H1 (cell line): ENCODE results near the gene TIMELESS. TPM values are rescaled to one million over a fixed set of nuclear protein-coding genes. Genes with fewer than 3 reads are reported as not detected.

Experiments used
- CTCF ChIA-PET: fragments of 300-600 bp; sonication (Branson Sonifier 250); formaldehyde crosslinking; loops from one replicate; lab custom pipeline; 2021; ENCODE audit not compliant: partially characterized antibody; lab: Charles Lee
- POLR2A ChIA-PET: fragments of 300-600 bp; sonication (Branson Sonifier 250); formaldehyde crosslinking; loops from one replicate; lab custom pipeline; 2021; ENCODE audit warnings: inconsistent platforms; ENCODE audit not compliant: partially characterized antibody; lab: Charles Lee
- DNase-seq, 2 experiments: peaks; one replicate each; pipeline versions ENCODE4 v3.0.0 to v3.0.0-alpha.2; 2010 to 2022; ENCODE audit warnings: low spot score in 2 of 2, low read depth in 1 of 2, mixed read lengths in 1 of 2
- FAIRE-seq: peaks from 2 replicates; lab custom pipeline; 2011; peaks lifted over from hg19 to GRCh38; lab: Jason Lieb, UNC
- H2AFZ ChIP-seq: 2 replicates; pipeline ENCODE4 v1.8.1; 2012; ENCODE audit warnings: low read length, inconsistent platforms
- H2AK5ac ChIP-seq: 2 replicates; pipeline ENCODE4 v1.6.1; 2013; ENCODE audit warnings: low read depth, low read length
- H2BK120ac ChIP-seq: replicated peaks from 2 replicates; pipeline ENCODE3; 2013; ENCODE audit warnings: low read depth, low read length, inconsistent platforms
- H2BK12ac ChIP-seq: 2 replicates; pipeline ENCODE4 v1.6.1; 2013; ENCODE audit warnings: low read depth, low read length
- H2BK15ac ChIP-seq: 2 replicates; pipeline ENCODE4 v1.6.1; 2013; ENCODE audit warnings: low read length
- H2BK20ac ChIP-seq: 2 replicates; pipeline ENCODE4 v1.6.1; 2013; ENCODE audit warnings: low read length
- H2BK5ac ChIP-seq: 2 replicates; pipeline ENCODE4 v1.6.1; 2013; ENCODE audit warnings: low read depth, low read length
- H3K14ac ChIP-seq: 2 replicates; pipeline ENCODE4 v1.6.1; 2013; ENCODE audit warnings: inconsistent platforms; ENCODE audit not compliant: insufficient read length
- H3K18ac ChIP-seq: 2 replicates; pipeline ENCODE4 v1.6.1; 2013; ENCODE audit warnings: low read length; ENCODE audit errors: extremely low read depth
- H3K23ac ChIP-seq: 2 replicates; pipeline ENCODE4 v1.6.1; 2013; ENCODE audit warnings: inconsistent platforms; ENCODE audit not compliant: insufficient read length
- H3K23me2 ChIP-seq: 2 replicates; pipeline ENCODE4 v1.6.1; 2013; ENCODE audit warnings: low read depth, low read length
- H3K27ac ChIP-seq: 2 replicates; pipeline ENCODE4 v1.6.1; 2011; ENCODE audit warnings: low read depth, low read length, inconsistent platforms
- H3K27me3 ChIP-seq, 4 experiments: replicated peaks in 1 of 4; 1 replicate in 1 of 4; 2 replicates in 3 of 4; pipeline versions ENCODE4 v1.6.1 to v1.8.1; 2011 to 2013; ENCODE audit warnings: low read length in 3 of 4, mild to moderate bottlenecking in 3 of 4, inconsistent platforms in 2 of 4, mixed read lengths in 2 of 4, moderate library complexity in 1 of 4; ENCODE audit not compliant: control insufficient read depth in 3 of 4, insufficient read depth in 3 of 4; ENCODE audit errors: extremely low read depth in 1 of 4
- H3K36me3 ChIP-seq, 4 experiments: 2 replicates each; pipeline versions ENCODE4 v1.6.1 to v1.8.1; 2011 to 2013; ENCODE audit warnings: mild to moderate bottlenecking in 4 of 4, low read length in 3 of 4, moderate library complexity in 2 of 4, control low read depth in 1 of 4, inconsistent platforms in 1 of 4; ENCODE audit not compliant: insufficient read depth in 4 of 4, control insufficient read depth in 2 of 4
- H3K4ac ChIP-seq: replicated peaks from 2 replicates; pipeline ENCODE3; 2013; ENCODE audit warnings: low read length, low read depth, mixed read lengths, inconsistent platforms; ENCODE audit not compliant: insufficient read length
- H3K4me1 ChIP-seq, 4 experiments: replicated peaks in 1 of 4; 1 replicate in 1 of 4; 2 replicates in 3 of 4; pipeline versions ENCODE4 v1.6.1 to v1.8.1; 2011 to 2013; ENCODE audit warnings: low read length in 3 of 4, inconsistent platforms in 2 of 4, mixed read lengths in 1 of 4; ENCODE audit not compliant: insufficient read depth in 4 of 4, control insufficient read depth in 3 of 4
- H3K4me2 ChIP-seq, 2 experiments: 2 replicates each; pipeline versions ENCODE4 v1.6.1 to v1.8.1; 2011 to 2013; ENCODE audit warnings: low read depth in 2 of 2, low read length in 2 of 2, control low read depth in 1 of 2, inconsistent platforms in 1 of 2, mild to moderate bottlenecking in 1 of 2; ENCODE audit not compliant: insufficient read depth in 1 of 2
- H3K4me3 ChIP-seq, 4 experiments: fragments of 200-600, 300-600 bp in 1 of 4; sonication (generic), shearing (Covaris generic), sonication (Bioruptor Twin) in 1 of 4; 2 replicates each; pipeline versions ENCODE4 v1.5.1 to v1.8.1; 2011 to 2016; ENCODE audit warnings: low read length in 4 of 4, low read depth in 3 of 4, control low read depth in 2 of 4, inconsistent platforms in 2 of 4, mild to moderate bottlenecking in 2 of 4, mixed read lengths in 1 of 4, moderate library complexity in 1 of 4; ENCODE audit not compliant: insufficient read depth in 2 of 4; ENCODE audit errors: extremely low read depth in 1 of 4
- H3K56ac ChIP-seq: replicated peaks from 2 replicates; pipeline ENCODE3; 2013; ENCODE audit warnings: low read depth, mild to moderate bottlenecking, mixed read lengths, low read length, inconsistent platforms; ENCODE audit not compliant: insufficient read length
- H3K79me1 ChIP-seq: 2 replicates; pipeline ENCODE4 v1.6.1; 2013; ENCODE audit warnings: low read depth, low read length, control low read depth
- H3K79me2 ChIP-seq, 2 experiments: 2 replicates each; pipeline versions ENCODE4 v1.6.1 to v1.8.1; 2012 to 2013; ENCODE audit warnings: low read length in 2 of 2, mild to moderate bottlenecking in 2 of 2, inconsistent platforms in 1 of 2; ENCODE audit not compliant: insufficient read depth in 2 of 2, control insufficient read depth in 1 of 2
- H3K9ac ChIP-seq, 4 experiments: replicated peaks in 1 of 4; 1 replicate in 1 of 4; 2 replicates in 3 of 4; pipeline versions ENCODE4 v1.6.1 to v1.8.1; 2011 to 2013; ENCODE audit warnings: low read depth in 3 of 4, low read length in 3 of 4, control low read depth in 2 of 4, mild to moderate bottlenecking in 2 of 4, moderate library complexity in 2 of 4, inconsistent platforms in 1 of 4; ENCODE audit errors: extremely low read depth in 1 of 4
- H3K9me3 ChIP-seq, 2 experiments: 2 replicates each; pipeline versions ENCODE4 v1.6.1 to v1.8.1; 2012 to 2013; ENCODE audit warnings: mild to moderate bottlenecking in 2 of 2, moderate library complexity in 2 of 2, control low read depth in 1 of 2, inconsistent platforms in 1 of 2, low read depth in 1 of 2, low read length in 1 of 2, mixed read lengths in 1 of 2; ENCODE audit not compliant: insufficient read depth in 2 of 2
- H4K20me1 ChIP-seq, 2 experiments: replicated peaks in 1 of 2; 2 replicates each; pipeline versions ENCODE3 to v1.8.1; 2011 to 2013; ENCODE audit warnings: inconsistent platforms in 2 of 2, low read length in 2 of 2, mild to moderate bottlenecking in 1 of 2; ENCODE audit not compliant: insufficient read depth in 2 of 2, control insufficient read depth in 1 of 2
- H4K5ac ChIP-seq: 2 replicates; pipeline ENCODE4 v1.6.1; 2013; ENCODE audit warnings: low read length, low read depth, mixed read lengths, inconsistent platforms; ENCODE audit not compliant: insufficient read length
- H4K8ac ChIP-seq: 2 replicates; pipeline ENCODE4 v1.8.0; 2013; ENCODE audit warnings: mild to moderate bottlenecking, moderate library complexity, low read length, inconsistent platforms; ENCODE audit not compliant: insufficient read depth; ENCODE audit errors: extremely low read depth
- H4K91ac ChIP-seq: replicated peaks from 2 replicates; pipeline ENCODE3; 2013; ENCODE audit warnings: low read length, mixed read lengths, inconsistent platforms; ENCODE audit not compliant: insufficient read length
- BCL11A ChIP-seq, 2 experiments: IDR thresholded peaks; one replicate each; pipeline ENCODE4 v1.6.1; 2011; ENCODE audit warnings: low read depth in 2 of 2, low read length in 2 of 2, mild to moderate bottlenecking in 2 of 2
- CEBPB ChIP-seq: IDR thresholded peaks from 2 replicates; pipeline ENCODE4 v1.6.1; 2012; ENCODE audit warnings: low read depth, low read length
- FOSL1 ChIP-seq: IDR thresholded peaks from 2 replicates; pipeline ENCODE4 v1.6.1; 2011; ENCODE audit warnings: mild to moderate bottlenecking, low read depth, low read length, moderate library complexity; ENCODE audit not compliant: insufficient read depth
- WGBS, 2 experiments: shearing (Covaris generic) in 1 of 2; methylation state at CpG; one replicate each; pipeline versions ENCODE4 v1.1.6 to v1.1.7; 2013 to 2015; ENCODE audit warnings: low lambda C conversion rate in 2 of 2, mixed read lengths in 2 of 2, inconsistent platforms in 1 of 2, low coverage in 1 of 2, missing lambda C conversion rate in 1 of 2; ENCODE audit not compliant: insufficient replicate concordance in 2 of 2, insufficient coverage in 1 of 2, insufficient read length in 1 of 2; ENCODE audit errors: extremely low coverage in 1 of 2, missing lambda C conversion rate in 1 of 2; 5-methylcytosine and 5-hydroxymethylcytosine counted together
- polyA plus RNA-seq, 7 experiments: library from polyadenylated mRNA; depleted of rRNA in 3 of 7; stranded (reverse) in 5 of 7; unstranded in 2 of 7; fragments of >200 nt in 5 of 7; fragments of 200-250 nt in 2 of 7; gene quantifications; 1 replicate in 5 of 7; 2 replicates in 1 of 7; 4 replicates in 1 of 7; pipeline versions ENCODE4 v1.2.1 to v1.2.3, GENCODE V29; 2011 to 2013; ENCODE audit warnings: missing spikeins in 2 of 7, mixed read lengths in 2 of 7
- total RNA-seq: library from RNA; stranded (reverse); fragmentation: NEBNext Ultra II Directional; extraction: Animal tissue kit (Norgen Biotek cat#: 25700); gene quantifications from 2 replicates; pipeline ENCODE4 v1.2.1, GENCODE V29; 2021

The TIMELESS gene
- total and polyA plus RNA-seq, 2 of the 8 experiments (the other 6 are each of a cell fraction or from before 2014, with no cell fraction given) = 17.1 to 86.7 TPM

GRCh38 chr12:56420411-56420810, 28.8 kb downstream of the TIMELESS start:
- H3K4me3 ChIP-seq = no peak overlapping the region
- 97% methylated on average over 6 of the region's 6 CpGs; no CpG with 5 or more reads in 1 of the 2 experiments for WGBS, 2 experiments
- ChIA-PET CTCF (interaction anchor here (0.7 to 1.0 kb wide), 2 partner anchors 104 to 129 kb away, joined by 3 read pairs; no protein-coding TSS in a partner anchor), POLR2A (interaction anchor here (0.8 to 1.1 kb wide), 3 partner anchors 13 to 54 kb away, joined by 3 to 4 read pairs (median 3); partner anchors contain the start of gene TIMELESS)
- no peak overlapping the region for H4K8ac ChIP-seq
- no peaks in the 10 kb centered on the region for H3K4me1 ChIP-seq
- FAIRE-seq (no peak), DNase-seq (no peak)
- no peak overlapping the region for H2BK12ac ChIP-seq
- H3K14ac ChIP-seq = no peak overlapping the region
- H3K4me2 ChIP-seq = no peak overlapping the region
- H4K5ac ChIP-seq = no peak overlapping the region
- H3K79me2 ChIP-seq = no peaks in the 10 kb centered on the region
- no peaks in the 10 kb centered on the region for H3K27me3 ChIP-seq
- TF ChIP-seq CEBPB = peak; percentile 17; the same call in 1 of the 2 replicates
- TF ChIP-seq BCL11A (IDR thresholded peaks at IDR 0.05; ENCODE audit: low read depth in 2 of 2, low read length in 2 of 2) = no peak
- TF ChIP-seq FOSL1 = no peak
- H2BK5ac ChIP-seq = no peak overlapping the region
- H2BK120ac ChIP-seq = no peak overlapping the region
- no peak overlapping the region for H2AK5ac ChIP-seq
- H3K27ac ChIP-seq = no peak overlapping the region
- no peaks in the 10 kb centered on the region for H4K20me1 ChIP-seq
- no peak overlapping the region for H3K9ac ChIP-seq
- no peak overlapping the region for H3K4ac ChIP-seq
- no peaks in the 10 kb centered on the region for H3K9me3 ChIP-seq
- no peaks in the 10 kb centered on the region for H3K79me1 ChIP-seq
- no peak overlapping the region for H3K23ac ChIP-seq
- no peak overlapping the region for H3K18ac ChIP-seq
- peaks cover 31 to 87% (median 66%) of the 10 kb centered on the region in 4 experiments for H3K36me3 ChIP-seq
- H2BK15ac ChIP-seq = no peak overlapping the region
- H2AFZ ChIP-seq = no peak overlapping the region
- H2BK20ac ChIP-seq = no peak overlapping the region
- H3K56ac ChIP-seq = no peak overlapping the region
- H4K91ac ChIP-seq = no peak overlapping the region
- H3K23me2 ChIP-seq = no peaks in the 10 kb centered on the region
